Fibroblast of pulmonary artery (primary cell): ENCODE results near the gene GABARAP.

Experiments
- DNase-seq: peaks from one replicate; pipeline ENCODE4 v3.0.0-alpha.2; 2010; ENCODE audit warnings: low read depth
- H3K4me3 ChIP-seq: replicated peaks from 2 replicates; pipeline ENCODE4 v1.5.1; 2011; ENCODE audit warnings: low read depth, mild to moderate bottlenecking, control low read depth, low read length, moderate library complexity
- TF ChIP-seq, protein P1 (sequence below): IDR thresholded peaks from 2 replicates; pipeline ENCODE4 v1.5.1; 2011; ENCODE audit warnings: mild to moderate bottlenecking, control low read depth, low read length, inconsistent platforms; ENCODE audit errors: missing control alignments

GABARAP gene

DNA sequence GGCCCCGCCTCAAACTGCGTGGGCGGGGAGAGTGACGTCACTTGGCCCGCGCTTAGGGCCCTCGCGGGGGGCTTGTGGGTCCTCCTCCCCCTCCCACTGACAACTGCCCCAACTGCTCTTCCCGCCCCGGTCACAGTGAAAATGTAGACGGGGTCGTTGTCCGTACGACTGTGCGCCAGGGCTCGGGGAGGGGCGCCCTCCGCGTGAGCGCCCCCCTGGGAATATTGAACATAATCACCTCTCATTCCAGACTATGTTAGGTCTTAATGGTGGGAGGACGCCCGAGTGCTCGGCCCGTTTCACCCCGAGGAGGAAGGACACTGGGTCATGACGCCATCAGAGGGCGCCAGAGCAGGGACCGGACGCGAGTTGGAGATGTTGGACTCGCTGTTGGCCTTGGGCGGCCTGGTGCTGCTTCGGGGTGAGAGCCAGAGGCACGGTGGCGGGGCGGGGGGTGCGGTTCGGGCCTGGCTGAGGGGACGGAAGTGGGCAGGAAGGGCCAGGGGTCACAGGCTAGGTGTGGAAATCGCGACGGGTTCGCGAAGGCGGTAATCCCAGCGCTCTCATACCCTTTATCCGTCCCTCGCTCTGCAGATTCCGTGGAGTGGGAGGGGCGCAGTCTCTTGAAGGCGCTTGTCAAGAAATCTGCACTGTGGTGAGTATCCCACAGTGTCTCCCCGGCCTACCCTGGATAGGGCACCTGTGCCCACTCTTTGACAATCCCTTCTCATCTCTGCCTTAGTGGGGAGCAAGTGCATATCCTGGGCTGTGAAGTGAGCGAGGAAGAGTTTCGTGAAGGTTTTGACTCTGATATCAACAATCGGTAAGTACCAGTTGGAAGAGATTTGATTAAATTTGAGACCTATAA, 10.2 kb upstream of the GABARAP start, which contains the start of gene ELP5:
Gene ELP5, plus strand, starts transcription at position 40 of the 868 bp plus-strand sequence. Its CDS starts 336 bp downstream, at position 376.
- peak; percentile 96 for DNase-seq
- TF ChIP-seq, protein P1, sequence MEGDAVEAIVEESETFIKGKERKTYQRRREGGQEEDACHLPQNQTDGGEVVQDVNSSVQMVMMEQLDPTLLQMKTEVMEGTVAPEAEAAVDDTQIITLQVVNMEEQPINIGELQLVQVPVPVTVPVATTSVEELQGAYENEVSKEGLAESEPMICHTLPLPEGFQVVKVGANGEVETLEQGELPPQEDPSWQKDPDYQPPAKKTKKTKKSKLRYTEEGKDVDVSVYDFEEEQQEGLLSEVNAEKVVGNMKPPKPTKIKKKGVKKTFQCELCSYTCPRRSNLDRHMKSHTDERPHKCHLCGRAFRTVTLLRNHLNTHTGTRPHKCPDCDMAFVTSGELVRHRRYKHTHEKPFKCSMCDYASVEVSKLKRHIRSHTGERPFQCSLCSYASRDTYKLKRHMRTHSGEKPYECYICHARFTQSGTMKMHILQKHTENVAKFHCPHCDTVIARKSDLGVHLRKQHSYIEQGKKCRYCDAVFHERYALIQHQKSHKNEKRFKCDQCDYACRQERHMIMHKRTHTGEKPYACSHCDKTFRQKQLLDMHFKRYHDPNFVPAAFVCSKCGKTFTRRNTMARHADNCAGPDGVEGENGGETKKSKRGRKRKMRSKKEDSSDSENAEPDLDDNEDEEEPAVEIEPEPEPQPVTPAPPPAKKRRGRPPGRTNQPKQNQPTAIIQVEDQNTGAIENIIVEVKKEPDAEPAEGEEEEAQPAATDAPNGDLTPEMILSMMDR: no peak
- peak within 1 kb of the TSS; percentile 73 for H3K4me3 ChIP-seq

DNA sequence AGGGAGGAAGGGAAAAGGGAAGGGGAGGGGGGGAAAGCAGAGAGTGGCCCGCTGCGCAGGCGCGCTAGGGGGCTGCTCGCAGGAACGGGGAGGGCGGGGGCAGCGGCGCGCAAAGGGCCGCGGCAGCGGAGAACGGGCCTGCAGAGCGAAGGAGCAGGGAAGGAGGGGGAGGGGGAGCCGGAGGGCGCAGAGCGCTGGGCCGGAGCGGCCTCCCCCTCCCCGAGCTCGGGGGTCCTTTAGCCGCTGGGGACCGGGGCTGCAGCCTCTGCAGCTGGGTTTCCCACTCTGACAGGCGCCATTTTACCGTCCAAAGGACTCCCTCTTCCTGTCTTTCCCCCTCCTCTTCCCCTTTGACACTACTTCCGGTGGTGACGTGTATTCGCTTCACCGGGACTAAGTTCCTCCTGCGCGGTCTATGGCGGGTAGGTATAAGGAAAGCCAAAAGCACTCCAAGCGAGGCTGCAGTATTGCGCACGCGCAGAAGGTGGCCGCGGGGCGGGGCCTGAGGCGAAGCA, 9.5 kb upstream of the GABARAP start, which contains the start of gene CTDNEP1:
Gene CTDNEP1, minus strand, starts transcription at position 74 of the 515 bp plus-strand sequence. CDS start 438 bp downstream, outside the sequence.
- H3K4me3 ChIP-seq: peak within 1 kb of the TSS; percentile 73
- TF ChIP-seq, protein P1: no peak
- DNase-seq: peak; percentile 100

DNA sequence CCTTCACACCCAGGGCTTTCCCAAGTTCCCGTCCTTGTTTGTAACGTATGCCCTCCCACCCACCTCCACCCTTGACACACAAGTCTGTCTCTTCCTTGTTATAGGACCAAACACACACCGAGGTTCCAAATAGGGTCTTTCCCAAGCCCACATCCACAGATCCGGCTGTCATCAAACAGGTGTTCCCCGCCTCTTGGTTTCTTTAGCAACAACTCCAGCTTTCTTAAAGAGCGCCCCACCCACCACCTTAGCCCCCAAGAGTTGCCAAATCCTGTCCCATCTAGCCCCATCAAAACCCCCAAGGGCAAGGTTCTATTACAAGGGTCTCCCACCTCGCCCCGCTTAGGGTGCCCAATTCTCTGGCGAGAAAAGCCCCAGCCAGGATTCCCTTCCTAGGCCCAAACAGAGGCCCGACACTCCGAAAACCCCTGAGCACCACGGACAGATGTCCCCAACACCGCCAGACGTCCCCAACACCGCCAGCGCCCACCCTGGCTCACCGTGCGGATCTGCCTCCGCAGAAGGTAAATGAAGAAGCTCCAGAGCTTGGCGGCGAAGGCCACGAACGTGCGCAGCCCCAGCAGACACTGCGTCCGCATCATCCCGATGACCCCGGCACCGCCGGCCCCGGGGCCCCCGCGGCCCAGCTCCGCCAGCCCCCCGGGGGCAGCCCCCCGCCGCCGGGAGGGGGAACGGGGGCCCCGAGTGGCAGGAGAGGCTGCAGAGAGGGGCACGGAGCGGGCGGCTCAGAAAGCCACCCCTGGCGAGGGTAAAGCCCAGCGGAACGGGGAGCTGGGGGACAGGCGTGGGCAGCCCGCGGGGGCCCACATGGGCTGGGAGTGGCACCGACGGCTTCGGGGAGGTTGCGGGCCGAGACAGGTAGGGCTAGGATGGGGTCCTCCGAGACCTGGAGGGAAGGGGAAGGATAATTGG, 8.7 kb upstream of the GABARAP start:
- TF ChIP-seq, protein P1: no peak
- DNase-seq: peak; percentile 25
- peak overlapping the region; percentile 73 for H3K4me3 ChIP-seq

DNA sequence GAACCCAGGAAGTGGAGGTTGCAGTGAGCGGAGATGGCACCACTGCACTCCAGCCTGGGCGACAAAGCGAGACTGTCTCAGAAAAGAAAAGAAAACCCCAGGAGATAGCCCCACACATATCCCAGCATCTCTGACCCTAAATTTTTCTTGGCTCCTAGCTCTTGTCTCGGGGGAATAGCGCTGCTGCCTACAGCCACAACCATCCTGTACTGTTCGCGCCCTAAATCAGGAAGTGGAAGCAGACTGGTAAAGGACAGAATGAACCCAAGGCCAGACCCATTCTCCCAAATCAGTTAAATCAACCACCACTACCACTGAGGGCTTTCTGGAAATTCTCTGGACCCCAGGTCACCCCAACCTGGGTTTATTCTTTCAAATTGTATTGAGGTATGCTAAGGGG, 7.6 kb upstream of the GABARAP start:
- TF ChIP-seq, protein P1: no peak
- DNase-seq: no peak
- H3K4me3 ChIP-seq: peak overlapping the region; percentile 73

DNA sequence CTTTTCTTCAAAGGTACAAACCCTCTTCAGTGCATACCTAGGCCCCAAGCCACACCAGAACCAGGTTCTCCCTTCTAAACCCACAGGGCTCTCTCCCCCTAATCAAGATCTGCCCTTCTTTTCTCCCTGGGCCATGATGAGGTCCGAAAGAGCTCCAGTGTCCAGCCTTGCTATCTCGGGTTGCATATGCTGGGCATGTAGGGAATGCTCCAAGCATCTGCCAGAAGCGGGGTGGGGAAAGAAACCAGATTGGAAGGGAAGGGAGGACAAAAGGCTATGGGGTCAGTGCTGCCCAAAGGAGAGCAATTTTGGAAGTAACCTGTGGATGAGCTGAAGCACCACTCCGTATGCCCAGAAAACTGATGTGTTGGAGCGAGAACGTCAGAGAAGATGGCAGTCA, 7.0 kb upstream of the GABARAP start:
- TF ChIP-seq, protein P1: no peak

DNA sequence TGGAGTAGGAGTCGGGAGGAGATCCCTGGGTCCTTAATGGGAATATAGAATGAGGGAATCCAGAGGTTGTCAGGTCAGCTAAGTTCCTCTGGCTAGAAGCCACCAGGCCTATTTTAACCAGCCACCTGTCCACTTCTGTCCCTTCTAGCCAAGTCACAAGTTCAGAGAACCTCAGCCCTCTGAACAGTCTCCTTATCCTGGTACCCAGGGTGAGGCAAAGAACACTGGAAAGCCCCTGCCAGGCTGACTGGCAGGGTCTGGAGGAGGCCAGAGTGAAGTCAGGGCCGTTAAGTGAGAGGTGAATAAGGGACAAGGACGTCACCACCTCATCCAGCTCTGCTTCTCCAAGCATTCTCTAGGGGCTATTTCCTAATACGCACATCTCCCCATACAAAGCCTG, 6.5 kb upstream of the GABARAP start:
- TF ChIP-seq, protein P1: no peak
- H3K4me3 ChIP-seq: no peak overlapping the region
- no peak for DNase-seq

More for the DNA sequence above, 7.0 kb upstream of the GABARAP start:
- H3K4me3 ChIP-seq: no peak overlapping the region
- DNase-seq: no peak
